ENCODE results near the gene EMILIN3. TPM values are rescaled to one million over a fixed set of nuclear protein-coding genes. Genes with fewer than 3 reads are reported as not detected.
A peak's percentile ranks its signal among the peaks of the same experiment; 100 is the strongest.

The EMILIN3 gene
- polyA plus RNA-seq, 1 of the 3 experiments (the other 2 are of a cell fraction): 0.02 TPM

GRCh38 chr20:41373931-41374920 is 7.6 kb upstream of the EMILIN3 start:
- Histone ChIP-seq H3K27me3 (ENCODE audit: insufficient read depth) (peaks cover 22% of the 10 kb centered on the region; the same call in 1 of the 2 replicates), H3K36me3 (replicated peaks in 1 of 2; ENCODE audit: control insufficient read depth in 1 of 2, insufficient read depth in 2 of 2, low read length in 1 of 2) (no peaks in the 10 kb centered on the region), H3F3A (replicated peaks; ENCODE audit: insufficient read depth) (no peaks in the 10 kb centered on the region), H3K9me2 (no peaks in the 10 kb centered on the region), H3K27ac (ENCODE audit: low read depth in 2 of 2, low read length in 1 of 2) (peak overlapping the region in 1 of 2 experiments; percentile 24; a peak in 1 of 4 replicates), H3K4me2 (no peak overlapping the region), H3K9ac (no peak overlapping the region), H2AFZ (ENCODE audit: low read depth) (no peak overlapping the region), H3K4me3 (ENCODE audit: low read depth in 2 of 2, low read length in 1 of 2) (no peak overlapping the region), H3K79me2 (ENCODE audit: insufficient read depth) (no peaks in the 10 kb centered on the region), H3K9me3 (no peaks in the 10 kb centered on the region), H3K4me1 (ENCODE audit: control insufficient read depth in 1 of 2, insufficient read depth in 2 of 2, low read depth in 1 of 2, low read length in 1 of 2) (peaks cover 0 to 19% of the 10 kb centered on the region in 2 experiments; a peak in 1 of 4 replicates), H4K20me1 (ENCODE audit: insufficient read depth) (no peaks in the 10 kb centered on the region)
- WGBS (ENCODE audit: low lambda C conversion rate): 37% methylated on average over 7 of the region's 9 CpGs
- ChIA-PET POLR2A (no interaction called here), CTCF (interaction anchor here (1.2 to 1.7 kb wide), 3 partner anchors 34 to 35 kb away, joined by 3 to 5 read pairs (median 5); partner anchors contain the start of gene LPIN3)
- peak; percentile 75 for DNase-seq
- TF ChIP-seq PBX3 (IDR thresholded peaks at IDR 0.05) (no peak), YY1 (IDR thresholded peaks at IDR 0.05; ENCODE audit: low read depth) (no peak), GABPA (IDR thresholded peaks at IDR 0.05; ENCODE audit: low read depth) (no peak), USF2 (IDR thresholded peaks at IDR 0.05; ENCODE audit: borderline replicate concordance, low read depth, low read length) (no peak), NRF1 (IDR thresholded peaks at IDR 0.05; ENCODE audit: low read depth, low read length) (no peak), MEF2A (IDR thresholded peaks at IDR 0.05; ENCODE audit: borderline replicate concordance, low read depth) (no peak), GATA2 (CRISPR knock-in tag; IDR thresholded peaks at IDR 0.05) (peak; percentile 74)
- TF ChIP-seq, protein P1, sequence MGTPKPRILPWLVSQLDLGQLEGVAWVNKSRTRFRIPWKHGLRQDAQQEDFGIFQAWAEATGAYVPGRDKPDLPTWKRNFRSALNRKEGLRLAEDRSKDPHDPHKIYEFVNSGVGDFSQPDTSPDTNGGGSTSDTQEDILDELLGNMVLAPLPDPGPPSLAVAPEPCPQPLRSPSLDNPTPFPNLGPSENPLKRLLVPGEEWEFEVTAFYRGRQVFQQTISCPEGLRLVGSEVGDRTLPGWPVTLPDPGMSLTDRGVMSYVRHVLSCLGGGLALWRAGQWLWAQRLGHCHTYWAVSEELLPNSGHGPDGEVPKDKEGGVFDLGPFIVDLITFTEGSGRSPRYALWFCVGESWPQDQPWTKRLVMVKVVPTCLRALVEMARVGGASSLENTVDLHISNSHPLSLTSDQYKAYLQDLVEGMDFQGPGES (IDR thresholded peaks at IDR 0.05; ENCODE audit: low read depth, low read length): no peak

DNA sequence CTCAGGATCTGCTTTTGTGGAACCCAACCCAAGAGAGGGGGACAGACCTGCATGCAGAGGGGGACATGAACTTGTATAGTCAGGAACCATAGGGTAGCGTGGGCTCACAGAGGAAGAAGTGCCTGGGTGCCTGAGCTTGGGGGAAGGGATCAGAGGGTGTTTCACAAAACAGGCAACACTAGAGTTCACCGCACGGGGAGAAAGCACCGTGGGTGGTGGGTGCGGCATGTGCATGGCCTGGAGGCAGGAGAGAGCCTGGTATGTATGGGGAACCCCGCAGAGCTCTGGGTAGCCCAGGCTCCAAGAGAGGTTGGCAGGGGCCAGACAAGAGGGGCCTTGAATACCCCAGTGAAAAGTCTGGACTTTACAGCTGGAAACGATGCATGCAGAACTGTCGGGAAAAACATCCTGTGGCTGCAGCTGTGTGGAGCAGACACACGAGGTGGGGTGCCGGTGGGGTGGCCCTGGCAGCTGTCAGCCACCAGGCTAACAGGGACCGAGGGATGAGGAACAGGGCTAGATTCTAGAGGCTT is 6.7 kb upstream of the EMILIN3 start:
- WGBS (ENCODE audit: low lambda C conversion rate): 52% methylated on average over 9 of the region's 11 CpGs
- Histone ChIP-seq H3K4me1 (ENCODE audit: control insufficient read depth in 1 of 2, insufficient read depth in 2 of 2, low read depth in 1 of 2, low read length in 1 of 2) (peaks cover 0 to 19% of the 10 kb centered on the region in 2 experiments; a peak in 1 of 4 replicates), H2AFZ (ENCODE audit: low read depth) (no peak overlapping the region), H4K20me1 (ENCODE audit: insufficient read depth) (no peaks in the 10 kb centered on the region), H3F3A (replicated peaks; ENCODE audit: insufficient read depth) (no peaks in the 10 kb centered on the region), H3K27ac (ENCODE audit: low read depth in 2 of 2, low read length in 1 of 2) (no peak overlapping the region), H3K79me2 (ENCODE audit: insufficient read depth) (no peaks in the 10 kb centered on the region), H3K9me2 (no peaks in the 10 kb centered on the region), H3K4me3 (ENCODE audit: low read depth in 2 of 2, low read length in 1 of 2) (no peak overlapping the region), H3K27me3 (ENCODE audit: insufficient read depth) (peaks cover 22% of the 10 kb centered on the region; the same call in 1 of the 2 replicates), H3K9me3 (no peaks in the 10 kb centered on the region), H3K9ac (no peak overlapping the region), H3K36me3 (replicated peaks in 1 of 2; ENCODE audit: control insufficient read depth in 1 of 2, insufficient read depth in 2 of 2, low read length in 1 of 2) (no peaks in the 10 kb centered on the region), H3K4me2 (no peak overlapping the region)
- TF ChIP-seq RAD21 (IDR thresholded peaks at IDR 0.05; ENCODE audit: low read length): no peak
- TF ChIP-seq, protein P2, sequence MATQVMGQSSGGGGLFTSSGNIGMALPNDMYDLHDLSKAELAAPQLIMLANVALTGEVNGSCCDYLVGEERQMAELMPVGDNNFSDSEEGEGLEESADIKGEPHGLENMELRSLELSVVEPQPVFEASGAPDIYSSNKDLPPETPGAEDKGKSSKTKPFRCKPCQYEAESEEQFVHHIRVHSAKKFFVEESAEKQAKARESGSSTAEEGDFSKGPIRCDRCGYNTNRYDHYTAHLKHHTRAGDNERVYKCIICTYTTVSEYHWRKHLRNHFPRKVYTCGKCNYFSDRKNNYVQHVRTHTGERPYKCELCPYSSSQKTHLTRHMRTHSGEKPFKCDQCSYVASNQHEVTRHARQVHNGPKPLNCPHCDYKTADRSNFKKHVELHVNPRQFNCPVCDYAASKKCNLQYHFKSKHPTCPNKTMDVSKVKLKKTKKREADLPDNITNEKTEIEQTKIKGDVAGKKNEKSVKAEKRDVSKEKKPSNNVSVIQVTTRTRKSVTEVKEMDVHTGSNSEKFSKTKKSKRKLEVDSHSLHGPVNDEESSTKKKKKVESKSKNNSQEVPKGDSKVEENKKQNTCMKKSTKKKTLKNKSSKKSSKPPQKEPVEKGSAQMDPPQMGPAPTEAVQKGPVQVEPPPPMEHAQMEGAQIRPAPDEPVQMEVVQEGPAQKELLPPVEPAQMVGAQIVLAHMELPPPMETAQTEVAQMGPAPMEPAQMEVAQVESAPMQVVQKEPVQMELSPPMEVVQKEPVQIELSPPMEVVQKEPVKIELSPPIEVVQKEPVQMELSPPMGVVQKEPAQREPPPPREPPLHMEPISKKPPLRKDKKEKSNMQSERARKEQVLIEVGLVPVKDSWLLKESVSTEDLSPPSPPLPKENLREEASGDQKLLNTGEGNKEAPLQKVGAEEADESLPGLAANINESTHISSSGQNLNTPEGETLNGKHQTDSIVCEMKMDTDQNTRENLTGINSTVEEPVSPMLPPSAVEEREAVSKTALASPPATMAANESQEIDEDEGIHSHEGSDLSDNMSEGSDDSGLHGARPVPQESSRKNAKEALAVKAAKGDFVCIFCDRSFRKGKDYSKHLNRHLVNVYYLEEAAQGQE (IDR thresholded peaks at IDR 0.05; ENCODE audit: low read depth, low read length): no peak
- TF ChIP-seq RXRA (IDR thresholded peaks at IDR 0.05; ENCODE audit: borderline replicate concordance, low read depth): no peak
- no peak for DNase-seq
- POLR2A ChIA-PET: no interaction called here
- CTCF ChIA-PET: interaction anchor here (0.6 to 1.7 kb wide), 4 partner anchors 33 to 1735 kb away, joined by 3 to 5 read pairs (median 4); partner anchors contain the start of gene LPIN3
